CD4-positive, alpha-beta T cell (primary cell): Measurements from ENCODE around the gene USP32. TPM values are rescaled to one million over a fixed set of nuclear protein-coding genes. Genes with fewer than 3 reads are reported as not detected.
A peak's percentile ranks its signal among the peaks of the same experiment; 100 is the strongest.

Experiments used
- ATAC-seq: fragments of 200-7000 bp; cut with Tn5 transposase; one replicate; pipeline ENCODE4 v1.10.0; 2022; ENCODE audit warnings: mild to moderate bottlenecking; ENCODE audit not compliant: poor library complexity
- CTCF ChIA-PET: fragments of 350-600 bp; sonication (Branson Sonifier 250); formaldehyde crosslinking; loops from one replicate; lab custom pipeline; 2021; ENCODE audit warnings: antibody characterized with exemption, inconsistent platforms; lab: Charles Lee
- POLR2A ChIA-PET: fragments of 350-600 bp; sonication (Branson Sonifier 250); formaldehyde crosslinking; loops from one replicate; lab custom pipeline; 2021; ENCODE audit warnings: antibody characterized with exemption, inconsistent platforms; lab: Charles Lee
- DNase-seq, 14 experiments: peaks; one replicate each; pipeline ENCODE4 v3.0.0-alpha.2; 2013 to 2020; ENCODE audit warnings: mixed read lengths in 2 of 14
- H3K27ac ChIP-seq, 2 donors: one replicate each; pipeline versions ENCODE4 v1.5.1 to v1.7.0; 2013; ENCODE audit warnings: low read length in 2 of 2, low read depth in 1 of 2, mild to moderate bottlenecking in 1 of 2
- H3K27me3 ChIP-seq, 2 experiments: 1 replicate in 1 of 2; 2 replicates in 1 of 2; pipeline versions ENCODE4 v1.6.1 to v1.7.0; 2013; ENCODE audit warnings: low read length in 2 of 2, control low read depth in 1 of 2, mild to moderate bottlenecking in 1 of 2, moderate library complexity in 1 of 2; ENCODE audit not compliant: insufficient read depth in 2 of 2, control insufficient read depth in 1 of 2
- H3K36me3 ChIP-seq: one replicate; pipeline ENCODE4 v1.6.1; 2013; ENCODE audit warnings: low read length, control low read depth; ENCODE audit not compliant: insufficient read depth
- H3K4me1 ChIP-seq: one replicate; pipeline ENCODE4 v1.6.1; 2013; ENCODE audit warnings: low read length, control low read depth; ENCODE audit not compliant: insufficient read depth
- H3K4me3 ChIP-seq: one replicate; pipeline ENCODE4 v1.5.1; 2013; ENCODE audit warnings: mild to moderate bottlenecking, low read length, moderate library complexity
- H3K9me3 ChIP-seq, 2 experiments: 1 replicate in 1 of 2; 2 replicates in 1 of 2; pipeline versions ENCODE4 v1.6.1 to v1.7.0; 2013; ENCODE audit warnings: low read length in 2 of 2, mild to moderate bottlenecking in 2 of 2, control low read depth in 1 of 2, moderate library complexity in 1 of 2; ENCODE audit not compliant: control insufficient read depth in 1 of 2, insufficient read depth in 1 of 2
- H3K27ac Mint-ChIP-seq: one replicate; pipeline ENCODE4 v1.8.0; 2020; ENCODE audit warnings: mixed read lengths
- H3K27me3 Mint-ChIP-seq: one replicate; pipeline ENCODE4 v1.8.0; 2021; ENCODE audit warnings: mixed read lengths
- H3K36me3 Mint-ChIP-seq: one replicate; pipeline ENCODE4 v1.8.0; 2021; ENCODE audit warnings: low read depth, mixed read lengths
- H3K4me1 Mint-ChIP-seq: one replicate; pipeline ENCODE4 v1.8.0; 2021; ENCODE audit warnings: low read depth, mixed read lengths
- H3K4me3 Mint-ChIP-seq: one replicate; pipeline ENCODE4 v1.8.0; 2020; ENCODE audit warnings: mild to moderate bottlenecking, mixed read lengths
- H3K9me3 Mint-ChIP-seq: one replicate; pipeline ENCODE4 v1.8.0; 2020; ENCODE audit warnings: mixed read lengths
- intact Hi-C, 2 experiments: fragments of 100-400 bp; cut with DNase I in 1 of 2; cut with micrococcal nuclease in 1 of 2; formaldehyde crosslinking; loops; one replicate each; pipeline versions ENCODE4 v1.15.1 to v1.9.0; 2023 to 2025; cut with DNase I, micrococcal nuclease
- total RNA-seq, 174 experiments: library from RNA in 2 of 174; stranded (reverse) in 2 of 174; gene quantifications; one replicate each; pipeline ENCODE4 v1.2.3 and lab custom pipeline; 2021 to 2026
- TF ChIP-seq, protein P1 (sequence below): fragments of 200-600 bp; IDR thresholded peaks from one replicate; pipeline ENCODE4 v1.8.0; 2022; ENCODE audit warnings: antibody characterized with exemption, mild to moderate bottlenecking

The USP32 gene
- total RNA-seq, 2 experiments from 2014 or later: 23.9 to 24.7 TPM

GRCh38 chr17:60153606-60154390 is 238.1 kb downstream of the USP32 start:
- Histone ChIP-seq H3K27ac (no peak overlapping the region), H3K4me1 (peaks cover 23% of the 10 kb centered on the region), H3K36me3 (no peaks in the 10 kb centered on the region), H3K9me3 (peaks cover 0 to 11% of the 10 kb centered on the region in 2 experiments), H3K4me3 (no peak overlapping the region), H3K27me3 (peaks cover 32 to 36% of the 10 kb centered on the region in 2 experiments)
- Mint-ChIP-seq H3K9me3 (no peaks in the 10 kb centered on the region), H3K4me3 (no peak overlapping the region), H3K27me3 (peaks cover 62% of the 10 kb centered on the region), H3K4me1 (peaks cover 20% of the 10 kb centered on the region), H3K27ac (no peak overlapping the region), H3K36me3 (no peaks in the 10 kb centered on the region)
- no peak for DNase-seq
- intact Hi-C loops: no loop called here
- ATAC-seq: no peak
- TF ChIP-seq, protein P1, sequence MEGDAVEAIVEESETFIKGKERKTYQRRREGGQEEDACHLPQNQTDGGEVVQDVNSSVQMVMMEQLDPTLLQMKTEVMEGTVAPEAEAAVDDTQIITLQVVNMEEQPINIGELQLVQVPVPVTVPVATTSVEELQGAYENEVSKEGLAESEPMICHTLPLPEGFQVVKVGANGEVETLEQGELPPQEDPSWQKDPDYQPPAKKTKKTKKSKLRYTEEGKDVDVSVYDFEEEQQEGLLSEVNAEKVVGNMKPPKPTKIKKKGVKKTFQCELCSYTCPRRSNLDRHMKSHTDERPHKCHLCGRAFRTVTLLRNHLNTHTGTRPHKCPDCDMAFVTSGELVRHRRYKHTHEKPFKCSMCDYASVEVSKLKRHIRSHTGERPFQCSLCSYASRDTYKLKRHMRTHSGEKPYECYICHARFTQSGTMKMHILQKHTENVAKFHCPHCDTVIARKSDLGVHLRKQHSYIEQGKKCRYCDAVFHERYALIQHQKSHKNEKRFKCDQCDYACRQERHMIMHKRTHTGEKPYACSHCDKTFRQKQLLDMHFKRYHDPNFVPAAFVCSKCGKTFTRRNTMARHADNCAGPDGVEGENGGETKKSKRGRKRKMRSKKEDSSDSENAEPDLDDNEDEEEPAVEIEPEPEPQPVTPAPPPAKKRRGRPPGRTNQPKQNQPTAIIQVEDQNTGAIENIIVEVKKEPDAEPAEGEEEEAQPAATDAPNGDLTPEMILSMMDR: no peak
- ChIA-PET POLR2A (no interaction called here), CTCF (no interaction called here)

- Histone ChIP-seq H3K36me3 (no peaks in the 10 kb centered on the region), H3K27me3 (peaks cover 51 to 61% of the 10 kb centered on the region in 2 experiments), H3K4me1 (peaks cover 23% of the 10 kb centered on the region), H3K9me3 (peaks cover 0 to 11% of the 10 kb centered on the region in 2 experiments), H3K27ac (no peak overlapping the region), H3K4me3 (no peak overlapping the region)
- ChIA-PET CTCF (interaction anchor here (1.4 kb wide), 1 partner anchor 11 kb away, joined by 5 read pairs; no protein-coding TSS in a partner anchor), POLR2A (no interaction called here)
- Mint-ChIP-seq H3K27ac (no peak overlapping the region), H3K36me3 (no peaks in the 10 kb centered on the region), H3K4me3 (peak overlapping the region; percentile 45), H3K27me3 (peaks cover 80% of the 10 kb centered on the region), H3K9me3 (no peaks in the 10 kb centered on the region), H3K4me1 (peaks cover 20% of the 10 kb centered on the region)
- intact Hi-C loops: no loop called here
- ATAC-seq: peak; percentile 62
- DNase-seq: peak in 4 of 14 experiments; percentile 5 to 38 (median 23)
- TF ChIP-seq, protein P1: no peak
Observed at GRCh38 chr17:60151355-60151754, 240.6 kb downstream of the USP32 start.

GRCh38 chr17:60149691-60150582 is 242.0 kb downstream of the USP32 start, which contains the start of gene CA4:
TSS of gene CA4 (plus strand) at chr17:60149973. CDS start at chr17:60150035, 62 bp downstream.
- TF ChIP-seq, protein P1: no peak
- CTCF ChIA-PET: interaction anchor here (0.7 kb wide), 1 partner anchor 390 kb away, joined by 4 read pairs; no protein-coding TSS in a partner anchor
- no peaks in the 10 kb centered on the region for H3K9me3 Mint-ChIP-seq
- no peak for ATAC-seq
- H3K9me3 ChIP-seq: peaks cover 0 to 11% of the 10 kb centered on the region in 2 experiments
- peaks cover 23% of the 10 kb centered on the region for H3K4me1 ChIP-seq
- peak within 1 kb of the TSS; percentile 45 for H3K4me3 Mint-ChIP-seq
- intact Hi-C loops: no loop called here
- H3K4me3 ChIP-seq: no peak within 1 kb of the TSS
- POLR2A ChIA-PET: no interaction called here
- H3K27ac ChIP-seq: no peak within 1 kb of the TSS
- no peak within 1 kb of the TSS for H3K27ac Mint-ChIP-seq
- no peaks in the 10 kb centered on the region for H3K36me3 ChIP-seq
- no peaks in the 10 kb centered on the region for H3K36me3 Mint-ChIP-seq
- DNase-seq: no peak
- H3K4me1 Mint-ChIP-seq: peaks cover 20% of the 10 kb centered on the region
- H3K27me3 ChIP-seq: peaks cover 58 to 68% of the 10 kb centered on the region in 2 experiments
- peaks cover 83% of the 10 kb centered on the region for H3K27me3 Mint-ChIP-seq
